ENCODE data around the gene YBX3.

YBX3 gene

DNA sequence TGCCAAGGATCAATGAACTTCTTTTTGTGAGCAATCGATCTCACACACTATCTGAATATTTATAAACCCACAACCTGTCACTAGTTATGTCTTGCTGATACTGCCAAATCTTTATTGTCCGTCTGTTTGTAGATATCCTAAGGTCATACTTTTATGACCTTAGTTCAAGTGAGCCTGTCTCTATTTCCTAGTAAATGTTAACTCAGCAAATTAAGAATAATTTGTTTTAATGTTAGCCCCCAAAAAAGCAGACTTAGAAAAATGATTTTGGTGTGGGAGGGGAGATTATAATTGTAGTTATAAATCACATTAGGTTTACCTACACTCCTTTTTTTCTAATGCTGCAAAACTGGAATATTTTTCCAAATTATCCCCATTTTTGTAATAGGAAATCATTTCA is 58.6 kb downstream of the YBX3 start:
- Mint-ChIP-seq H3K4me3 (no peak overlapping the region), H3K4me1 (peaks cover 14% of the 10 kb centered on the region), H3K9me3 (no peaks in the 10 kb centered on the region), H3K27me3 (no peaks in the 10 kb centered on the region), H3K27ac (no peak overlapping the region)
- DNase-seq (no peak), ATAC-seq (no peak)

DNA sequence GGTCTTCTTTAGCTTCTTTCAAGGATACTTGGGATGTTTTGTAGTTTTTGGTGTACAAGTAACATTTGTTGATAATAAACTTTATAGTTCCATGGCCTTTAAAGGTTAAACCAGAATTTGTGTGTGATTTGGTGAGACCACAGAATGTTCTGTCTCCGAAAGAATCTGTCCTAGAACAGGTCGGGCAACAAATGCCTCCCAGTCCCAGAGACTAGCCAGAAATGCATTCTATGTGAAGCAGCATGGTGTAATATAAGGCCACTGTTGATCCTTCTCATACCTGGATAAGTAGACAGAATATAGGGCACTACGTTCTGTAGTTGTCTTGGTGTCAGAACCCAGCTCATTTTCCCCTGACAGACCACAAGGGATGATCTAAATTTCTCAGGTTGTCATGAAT is 59.3 kb downstream of the YBX3 start:
- Mint-ChIP-seq H3K4me3 (no peak overlapping the region), H3K9me3 (no peaks in the 10 kb centered on the region), H3K27ac (no peak overlapping the region), H3K4me1 (peaks cover 12% of the 10 kb centered on the region), H3K27me3 (no peaks in the 10 kb centered on the region)
- DNase-seq: no peak
- ATAC-seq: no peak

GRCh38 chr12:10661338-10661737 is 61.8 kb downstream of the YBX3 start:
- Mint-ChIP-seq H3K27ac (no peak overlapping the region), H3K4me1 (no peaks in the 10 kb centered on the region), H3K27me3 (no peaks in the 10 kb centered on the region), H3K4me3 (no peak overlapping the region), H3K9me3 (peaks cover 0 to under 1% of the 10 kb centered on the region in 2 donors)
- no peak for ATAC-seq
- DNase-seq: no peak

- no peak for ATAC-seq
- no peaks in the 10 kb centered on the region for H3K27me3 Mint-ChIP-seq
- H3K4me1 Mint-ChIP-seq: no peaks in the 10 kb centered on the region
- peak overlapping the region in 1 of 2 donors; percentile 26 for H3K27ac Mint-ChIP-seq
- H3K9me3 Mint-ChIP-seq: peaks cover 8 to 15% of the 10 kb centered on the region in 2 donors
- no peak for DNase-seq
- H3K4me3 Mint-ChIP-seq: no peak overlapping the region
These were observed 69.1 kb downstream of the YBX3 start for GRCh38 chr12:10654003-10654402.

DNA sequence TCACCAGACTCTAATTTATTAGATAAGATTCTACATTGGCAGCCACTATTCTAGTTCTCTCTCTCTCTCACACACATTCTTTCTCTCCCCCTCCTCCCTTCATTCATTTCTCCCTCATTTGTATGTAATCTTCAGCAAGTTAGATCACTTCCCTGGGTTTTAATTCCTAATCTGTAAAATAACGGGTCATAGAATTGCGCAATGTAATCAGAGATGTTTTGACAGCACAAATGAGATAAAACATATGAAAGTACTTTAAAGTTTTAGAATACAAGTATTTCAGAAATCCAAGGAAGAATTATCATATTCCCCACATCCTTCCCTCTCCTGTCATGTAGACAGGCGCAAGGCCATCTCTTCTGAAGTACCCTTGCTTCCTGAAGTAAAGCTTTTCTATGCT is 70.9 kb downstream of the YBX3 start:
- Mint-ChIP-seq H3K27ac (no peak overlapping the region), H3K4me1 (no peaks in the 10 kb centered on the region), H3K4me3 (no peak overlapping the region), H3K9me3 (peaks cover 15 to 23% of the 10 kb centered on the region in 2 donors), H3K27me3 (no peaks in the 10 kb centered on the region)
- DNase-seq (no peak), ATAC-seq (no peak)

All from stimulated activated naive CD8-positive, alpha-beta T cell treated with anti-CD3 and anti-CD28 coated beads, Interleukin-15, amount 100 ng/mL, for 72 hours (primary cell).